Activated CD8-positive, alpha-beta T cell treated with anti-CD3 and anti-CD28 coated beads for 36 hours (primary cell): ENCODE data around the gene CD300C. TPM values are rescaled to one million over a fixed set of nuclear protein-coding genes. Genes with fewer than 3 reads are reported as not detected.

Source experiments
- ATAC-seq: fragments of 200-7000 bp; cut with Tn5 transposase; one replicate; pipeline ENCODE4 v1.10.0; 2021; ENCODE audit warnings: mild to moderate bottlenecking, moderate library complexity
- CTCF ChIA-PET: fragments of 350-600 bp; sonication (Branson Sonifier 250); formaldehyde crosslinking; loops from one replicate; lab custom pipeline; 2021; ENCODE audit warnings: antibody characterized with exemption; lab: Charles Lee
- POLR2A ChIA-PET: fragments of 350-600 bp; sonication (Branson Sonifier 250); formaldehyde crosslinking; loops from one replicate; lab custom pipeline; 2021; ENCODE audit warnings: antibody characterized with exemption; lab: Charles Lee
- DNase-seq: peaks from one replicate; pipeline ENCODE4 v3.0.0-alpha.2; 2020
- H3K27ac Mint-ChIP-seq: one replicate; pipeline ENCODE4 v1.8.0; 2021; ENCODE audit warnings: mild to moderate bottlenecking, mixed read lengths
- H3K27me3 Mint-ChIP-seq: one replicate; pipeline ENCODE4 v1.8.0; 2021; ENCODE audit warnings: mixed read lengths
- H3K36me3 Mint-ChIP-seq: one replicate; pipeline ENCODE4 v1.8.0; 2021; ENCODE audit warnings: low read depth, mixed read lengths
- H3K4me1 Mint-ChIP-seq: one replicate; pipeline ENCODE4 v1.8.0; 2021; ENCODE audit warnings: low read depth, mixed read lengths
- H3K4me3 Mint-ChIP-seq: one replicate; pipeline ENCODE4 v1.8.0; 2021; ENCODE audit warnings: mild to moderate bottlenecking, moderate library complexity, mixed read lengths
- H3K9me3 Mint-ChIP-seq: one replicate; pipeline ENCODE4 v1.8.0; 2021; ENCODE audit warnings: mixed read lengths
- CTCF ChIP-seq: fragments of 200-600 bp; IDR thresholded peaks from one replicate; pipeline ENCODE4 v1.8.0; 2022; ENCODE audit warnings: antibody characterized with exemption, mild to moderate bottlenecking
- intact Hi-C: fragments of 100-400 bp; cut with micrococcal nuclease; formaldehyde crosslinking; loops from one replicate; pipeline ENCODE4 v1.10.0; 2022
- total RNA-seq, 2 experiments: library from RNA; stranded (reverse); gene quantifications; one replicate each; pipeline ENCODE4 v1.2.3, GENCODE V29; 2021

CD300C gene
- total RNA-seq, 2 experiments from 2014 or later: not detected

DNA sequence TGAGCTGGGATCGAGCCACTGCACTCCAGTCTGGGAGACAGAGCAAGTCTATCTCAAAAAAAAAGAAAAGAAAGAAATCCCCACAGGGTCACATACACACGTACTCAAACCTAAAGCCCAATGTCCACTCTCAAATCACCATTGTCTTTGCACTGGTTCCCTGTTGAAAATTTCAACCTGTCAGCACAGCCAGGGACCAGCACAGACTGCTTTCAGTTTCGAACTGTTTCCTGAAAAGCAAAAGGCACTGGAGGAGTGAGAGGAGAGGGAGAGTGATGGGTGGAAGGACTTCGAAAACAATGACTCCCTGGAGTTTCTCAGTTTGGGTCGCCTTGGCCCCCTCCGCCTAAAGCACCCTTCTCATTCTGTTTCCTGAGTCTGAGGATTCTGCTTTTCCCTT lies 9.0 kb upstream of the CD300C start:
- DNase-seq (no peak), ATAC-seq (no peak)
- ChIA-PET CTCF (interaction anchor here (0.8 kb wide), 1 partner anchor 32 kb away, joined by 3 read pairs; no protein-coding TSS in a partner anchor), POLR2A (no interaction called here)
- intact Hi-C loops: no loop called here
- H3K4me3 Mint-ChIP-seq: no peak overlapping the region
- no peaks in the 10 kb centered on the region for H3K36me3 Mint-ChIP-seq
- peaks cover 3% of the 10 kb centered on the region for H3K27me3 Mint-ChIP-seq
- no peak for TF ChIP-seq CTCF
- H3K27ac Mint-ChIP-seq: no peak overlapping the region
- H3K9me3 Mint-ChIP-seq: no peaks in the 10 kb centered on the region
- H3K4me1 Mint-ChIP-seq: peaks cover 5% of the 10 kb centered on the region

- Mint-ChIP-seq H3K4me1 (peaks cover 7% of the 10 kb centered on the region), H3K27ac (no peak overlapping the region), H3K36me3 (no peaks in the 10 kb centered on the region), H3K4me3 (no peak overlapping the region), H3K27me3 (peaks cover 4% of the 10 kb centered on the region), H3K9me3 (no peaks in the 10 kb centered on the region)
- intact Hi-C loops: no loop called here
- DNase-seq (no peak), ATAC-seq (no peak)
- ChIA-PET POLR2A (no interaction called here), CTCF (interaction anchor here (0.9 to 1.8 kb wide), 2 partner anchors 9 to 14 kb away, joined by 3 to 9 read pairs; partner anchors contain the start of gene CD300H)
- no peak for TF ChIP-seq CTCF
Observed at GRCh38 chr17:74552037-74552436, 6.1 kb upstream of the CD300C start.

DNA sequence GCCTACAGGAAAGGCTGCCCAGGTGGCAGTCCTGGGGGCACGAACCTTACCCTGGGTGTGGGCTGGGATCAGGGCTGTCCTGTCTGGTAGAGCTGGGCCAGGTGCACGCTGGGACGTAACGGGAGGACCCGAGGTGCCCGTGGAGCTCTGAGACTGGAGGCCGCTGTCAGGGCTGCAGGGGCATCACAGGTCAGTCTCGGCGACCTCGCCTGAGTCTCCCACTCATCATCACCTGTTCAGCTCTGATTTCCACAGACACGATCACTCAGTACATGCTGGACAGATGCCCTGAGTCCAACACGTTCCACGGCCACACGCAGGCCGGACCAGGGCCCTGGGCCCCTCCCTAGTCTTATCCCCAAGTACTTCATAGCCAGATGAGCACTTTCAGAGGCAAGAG lies 4.7 kb upstream of the CD300C start:
- TF ChIP-seq CTCF: no peak
- no peaks in the 10 kb centered on the region for H3K36me3 Mint-ChIP-seq
- ATAC-seq: no peak

DNA sequence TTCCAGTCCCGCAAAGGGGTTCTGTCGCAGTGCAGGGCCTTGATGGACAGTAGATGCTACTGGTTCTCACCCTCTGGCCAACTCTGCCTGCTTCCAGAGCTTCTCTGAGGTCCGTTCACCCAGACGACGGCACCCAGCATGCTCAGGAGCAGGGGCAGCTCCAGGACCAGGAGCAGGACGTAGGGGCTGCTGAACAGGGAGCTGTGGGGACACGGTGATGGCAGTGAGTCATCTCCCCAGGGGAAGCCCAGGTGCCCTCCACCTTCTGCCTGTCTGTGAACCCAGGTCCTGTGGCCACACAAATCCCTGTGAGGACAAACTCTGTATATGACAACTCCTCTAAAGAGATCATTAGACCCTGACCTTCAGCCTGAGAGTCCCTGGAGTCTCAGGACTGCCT lies 3.4 kb upstream of the CD300C start:
- TF ChIP-seq CTCF: no peak
- no peaks in the 10 kb centered on the region for H3K9me3 Mint-ChIP-seq
- H3K27me3 Mint-ChIP-seq: peaks cover 4% of the 10 kb centered on the region
- H3K36me3 Mint-ChIP-seq: no peaks in the 10 kb centered on the region
- POLR2A ChIA-PET: no interaction called here
- CTCF ChIA-PET: no interaction called here
- no peak overlapping the region for H3K27ac Mint-ChIP-seq
- peaks cover 7% of the 10 kb centered on the region for H3K4me1 Mint-ChIP-seq
- intact Hi-C loops: no loop called here
- DNase-seq: no peak
- no peak for ATAC-seq
- no peak overlapping the region for H3K4me3 Mint-ChIP-seq

More for the DNA sequence above, 4.7 kb upstream of the CD300C start:
- Mint-ChIP-seq H3K9me3 (no peaks in the 10 kb centered on the region), H3K27me3 (peaks cover 4% of the 10 kb centered on the region), H3K27ac (no peak overlapping the region), H3K4me3 (no peak overlapping the region), H3K4me1 (peaks cover 7% of the 10 kb centered on the region)
- ChIA-PET POLR2A (no interaction called here), CTCF (no interaction called here)
- DNase-seq: no peak
- intact Hi-C loops: no loop called here

GRCh38 chr17:74547736-74548135 lies 1.8 kb upstream of the CD300C start:
- ChIA-PET CTCF (interaction anchor here (0.7 kb wide), 1 partner anchor 185 kb away, joined by 3 read pairs; no protein-coding TSS in a partner anchor), POLR2A (no interaction called here)
- peaks cover 7% of the 10 kb centered on the region for H3K4me1 Mint-ChIP-seq
- peak overlapping the region; percentile 73 for H3K27ac Mint-ChIP-seq
- peak; percentile 56 for DNase-seq
- H3K4me3 Mint-ChIP-seq: no peak overlapping the region
- H3K9me3 Mint-ChIP-seq: no peaks in the 10 kb centered on the region
- no peaks in the 10 kb centered on the region for H3K36me3 Mint-ChIP-seq
- intact Hi-C loops: no loop called here
- ATAC-seq: peak; percentile 89
- TF ChIP-seq CTCF: no peak
- peaks cover 4% of the 10 kb centered on the region for H3K27me3 Mint-ChIP-seq
